ENCODE measurements around the gene GRIK4. TPM values are rescaled to one million over a fixed set of nuclear protein-coding genes. Genes with fewer than 3 reads are reported as not detected.

Gene GRIK4
- total and polyA plus RNA-seq, 2 of the 4 experiments (the other 2 are of a cell fraction): 0.18 to 0.38 TPM

DNA sequence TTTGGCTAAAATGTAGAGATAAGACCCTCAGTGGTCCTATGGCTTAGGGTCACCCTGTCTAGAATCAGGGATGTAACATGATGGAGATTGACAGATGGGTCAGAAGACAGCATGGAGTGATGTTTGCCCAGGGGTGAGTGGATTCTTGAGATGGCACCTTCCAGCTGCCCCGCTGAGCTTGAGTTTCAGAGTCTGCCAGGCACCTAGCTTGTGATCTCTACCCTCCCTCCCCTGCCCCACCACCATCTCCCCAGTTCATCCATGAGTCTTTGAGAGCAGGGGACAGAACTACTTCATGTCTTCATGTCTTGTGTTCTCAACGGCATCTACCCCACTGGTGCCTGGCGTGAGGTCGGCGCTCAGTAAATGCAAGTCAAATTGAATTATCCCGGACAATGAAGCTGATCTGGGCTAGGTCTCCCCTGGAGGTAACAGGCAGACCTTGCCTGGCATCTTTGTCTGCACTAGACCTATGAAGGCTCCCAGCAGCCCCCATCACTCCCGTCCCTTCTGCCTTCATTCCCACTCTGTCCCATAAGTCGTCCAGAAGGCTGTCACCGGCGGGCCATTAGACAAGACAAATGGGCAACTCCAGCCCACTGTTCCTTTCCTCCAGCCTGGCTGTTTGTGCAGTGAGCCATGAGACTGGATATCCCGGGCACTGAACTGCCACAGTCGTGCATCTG, 273.2 kb downstream of the GRIK4 start:
- no peak for ATAC-seq (ENCODE audit: low read depth)
- H4K91ac ChIP-seq (ENCODE audit: insufficient read depth, low read depth, low read length): no peak overlapping the region
- dilution Hi-C loops (cut with HindIII; ENCODE audit: low sequenced_read_pairs, unreplicated experiment) (no loop called here), in situ Hi-C loops (cut with MboI; ENCODE audit: low sequenced_read_pairs) (no loop called here), intact Hi-C loops (cut with micrococcal nuclease) (no loop called here)
- peaks cover 25% of the 10 kb centered on the region for H3K27me3 ChIP-seq (ENCODE audit: control insufficient read depth, insufficient read depth, low read length)
- no peak overlapping the region for H2BK120ac ChIP-seq (ENCODE audit: low read depth, low read length)
- H3K27ac ChIP-seq (ENCODE audit: insufficient read depth, low read length): no peak overlapping the region
- no peak overlapping the region for H2BK5ac ChIP-seq (ENCODE audit: low read depth, low read length, poor library complexity, severe bottlenecking)
- no peak overlapping the region for H4K5ac ChIP-seq (ENCODE audit: low read depth, low read length)
- CTCF ChIA-PET: no interaction called here
- no peaks in the 10 kb centered on the region for H4K20me1 ChIP-seq (ENCODE audit: insufficient read depth, low read length)
- H3K56ac ChIP-seq (ENCODE audit: extremely low read depth, insufficient read depth, low read length): no peak overlapping the region
- WGBS, 2 experiments (ENCODE audit: extremely low coverage in 2 of 2, insufficient read length in 1 of 2): 92% methylated on average over 4 of the region's 12 CpGs; no CpG with 5 or more reads in 1 of the 2 experiments
- no peak overlapping the region for H4K8ac ChIP-seq (ENCODE audit: low read depth in 2 of 2, low read length in 2 of 2)
- H3K4me3 ChIP-seq (ENCODE audit: insufficient read depth, low read depth, low read length): no peak overlapping the region
- no peak overlapping the region for H2AK9ac ChIP-seq (replicated peaks; ENCODE audit: low read depth, low read length, poor library complexity)
- no peaks in the 10 kb centered on the region for H3K36me3 ChIP-seq (ENCODE audit: control insufficient read depth, insufficient read depth, low read length)
- DNase-seq: no peak
- no peak overlapping the region for H3K18ac ChIP-seq (ENCODE audit: low read depth, low read length)
- no peak overlapping the region for H3K9ac ChIP-seq (ENCODE audit: low read depth, low read length)
- no peaks in the 10 kb centered on the region for H3K79me1 ChIP-seq (ENCODE audit: low read depth in 1 of 2, low read length in 2 of 2)
- no peak overlapping the region for H2BK20ac ChIP-seq (ENCODE audit: low read depth, low read length)
- POLR2A ChIA-PET (ENCODE audit: unreplicated experiment): no interaction called here
- no TSS peak for BruUV-seq (replicated peaks)
- no peak overlapping the region for H3K14ac ChIP-seq (replicated peaks; ENCODE audit: low read depth, low read length)
- H3K9me3 ChIP-seq (ENCODE audit: control insufficient read depth, insufficient read depth, low read length): no peaks in the 10 kb centered on the region
- H3K4me2 ChIP-seq (ENCODE audit: low read depth, low read length): no peak overlapping the region
- H2AK5ac ChIP-seq (ENCODE audit: low read depth, low read length): no peak overlapping the region
- H3K23ac ChIP-seq (ENCODE audit: low read depth, low read length): no peak overlapping the region
- H3K9me1 ChIP-seq (ENCODE audit: insufficient read depth, low read length): no peaks in the 10 kb centered on the region
- H3K4me1 ChIP-seq (ENCODE audit: control insufficient read depth, insufficient read depth, low read length): no peaks in the 10 kb centered on the region
- H2AFZ ChIP-seq (replicated peaks; ENCODE audit: low read length, poor library complexity): no peak overlapping the region
- H2BK15ac ChIP-seq (ENCODE audit: low read depth, low read length): no peak overlapping the region
- H3K4ac ChIP-seq (ENCODE audit: low read depth, low read length): no peak overlapping the region
- TF ChIP-seq CHD1 (IDR thresholded peaks at IDR 0.05; ENCODE audit: low read depth, low read length): no peak
- no peak for TF ChIP-seq MAFK (IDR thresholded peaks at IDR 0.05; ENCODE audit: low read depth, low read length)
- no peak for TF ChIP-seq MAZ (IDR thresholded peaks at IDR 0.05; ENCODE audit: borderline replicate concordance, low read depth, low read length)
- no peak for TF ChIP-seq NFE2L2 (IDR thresholded peaks at IDR 0.05; ENCODE audit: low read depth, low read length)
- TF ChIP-seq ELK1 (IDR thresholded peaks at IDR 0.05; ENCODE audit: borderline replicate concordance, low read depth, low read length): no peak
- no peak for TF ChIP-seq POLR2A (IDR thresholded peaks at IDR 0.05; ENCODE audit: low read depth, low read length)
- no peak for TF ChIP-seq USF2 (IDR thresholded peaks at IDR 0.05; ENCODE audit: low read depth, low read length)
- TF ChIP-seq RCOR1 (IDR thresholded peaks at IDR 0.05; ENCODE audit: insufficient replicate concordance, low read length): no peak
- TF ChIP-seq FOS (IDR thresholded peaks at IDR 0.05; ENCODE audit: low read depth, low read length): no peak
- no peak for TF ChIP-seq SMC3 (IDR thresholded peaks at IDR 0.05; ENCODE audit: low read depth, low read length)
- TF ChIP-seq BHLHE40 (IDR thresholded peaks at IDR 0.05; ENCODE audit: low read depth, low read length): no peak
- TF ChIP-seq RAD21 (IDR thresholded peaks at IDR 0.05; ENCODE audit: low read length): no peak
